ENCODE measurements around the gene LPCAT1. TPM values are rescaled to one million over a fixed set of nuclear protein-coding genes. Genes with fewer than 3 reads are reported as not detected.

LPCAT1 gene
- total and polyA plus RNA-seq, 2 of the 13 experiments (the other 11 are each of a cell fraction or from before 2014, with no cell fraction given), result 29.8 to 90.6 TPM

GRCh38 chr5:1552521-1553255 lies 28.9 kb upstream of the LPCAT1 start (continued):
- no peak for TF ChIP-seq TERF1 (CRISPR knock-in tag; IDR thresholded peaks at IDR 0.05)
- TF ChIP-seq CEBPG (CRISPR knock-in tag; IDR thresholded peaks at IDR 0.05), result no peak
- TF ChIP-seq POLR2G (IDR thresholded peaks at IDR 0.05; ENCODE audit: low read depth, low read length), result no peak
- TF ChIP-seq ZNF543 (CRISPR knock-in tag; IDR thresholded peaks at IDR 0.05), result no peak
- no peak for TF ChIP-seq MNT (IDR thresholded peaks at IDR 0.05)
- TF ChIP-seq HNRNPL (IDR thresholded peaks at IDR 0.05; ENCODE audit: low read depth, low read length), result 0 out of 2 replicates have a peak, but pooled peaks have one; percentile 50
- TF ChIP-seq ZNF687 (CRISPR knock-in tag; IDR thresholded peaks at IDR 0.05), result peak; percentile 89
- TF ChIP-seq FOXP1 (IDR thresholded peaks at IDR 0.05), result no peak
- TF ChIP-seq FOXP1 (CRISPR knock-in tag; IDR thresholded peaks at IDR 0.05), result no peak
- TF ChIP-seq RFXAP (CRISPR knock-in tag; IDR thresholded peaks at IDR 0.05; ENCODE audit: borderline replicate concordance), result no peak
- no peak for TF ChIP-seq ZNF230 (CRISPR knock-in tag; IDR thresholded peaks at IDR 0.05)
- TF ChIP-seq HOXA3 (CRISPR knock-in tag; IDR thresholded peaks at IDR 0.05), result 0 out of 2 replicates have a peak, but pooled peaks have one; percentile 14
- no peak for TF ChIP-seq ZNF615 (CRISPR knock-in tag; IDR thresholded peaks at IDR 0.05; ENCODE audit: borderline replicate concordance)
- no peak for TF ChIP-seq TFAP4 (IDR thresholded peaks at IDR 0.05; ENCODE audit: borderline replicate concordance, low read depth)
- no peak for TF ChIP-seq JUND (CRISPR knock-in tag; IDR thresholded peaks at IDR 0.05)
- no peak for TF ChIP-seq ZNF431 (CRISPR knock-in tag; IDR thresholded peaks at IDR 0.05; ENCODE audit: borderline replicate concordance, low read depth)
- TF ChIP-seq ZNF598 (CRISPR knock-in tag; IDR thresholded peaks at IDR 0.05; ENCODE audit: borderline replicate concordance), result no peak
- TF ChIP-seq UBTF (CRISPR knock-in tag; IDR thresholded peaks at IDR 0.05), result 0 out of 2 replicates have a peak, but pooled peaks have one; percentile 34
- peak; percentile 21; the same call in 1 of the 2 replicates for TF ChIP-seq ZFY (CRISPR knock-in tag; IDR thresholded peaks at IDR 0.05)
- no peak for TF ChIP-seq ZNF772 (CRISPR knock-in tag; IDR thresholded peaks at IDR 0.05)
- TF ChIP-seq MEIS2 (CRISPR knock-in tag; IDR thresholded peaks at IDR 0.05), result no peak

Data from HepG2 (cell line).